ENCODE measurements around the gene ELOVL4. TPM values are rescaled to one million over a fixed set of nuclear protein-coding genes. Genes with fewer than 3 reads are reported as not detected.

ELOVL4 gene
- polyA plus RNA-seq: under 1 TPM in 2 of 3 donors, not detected in 1; 0.25 to 0.27 TPM

DNA sequence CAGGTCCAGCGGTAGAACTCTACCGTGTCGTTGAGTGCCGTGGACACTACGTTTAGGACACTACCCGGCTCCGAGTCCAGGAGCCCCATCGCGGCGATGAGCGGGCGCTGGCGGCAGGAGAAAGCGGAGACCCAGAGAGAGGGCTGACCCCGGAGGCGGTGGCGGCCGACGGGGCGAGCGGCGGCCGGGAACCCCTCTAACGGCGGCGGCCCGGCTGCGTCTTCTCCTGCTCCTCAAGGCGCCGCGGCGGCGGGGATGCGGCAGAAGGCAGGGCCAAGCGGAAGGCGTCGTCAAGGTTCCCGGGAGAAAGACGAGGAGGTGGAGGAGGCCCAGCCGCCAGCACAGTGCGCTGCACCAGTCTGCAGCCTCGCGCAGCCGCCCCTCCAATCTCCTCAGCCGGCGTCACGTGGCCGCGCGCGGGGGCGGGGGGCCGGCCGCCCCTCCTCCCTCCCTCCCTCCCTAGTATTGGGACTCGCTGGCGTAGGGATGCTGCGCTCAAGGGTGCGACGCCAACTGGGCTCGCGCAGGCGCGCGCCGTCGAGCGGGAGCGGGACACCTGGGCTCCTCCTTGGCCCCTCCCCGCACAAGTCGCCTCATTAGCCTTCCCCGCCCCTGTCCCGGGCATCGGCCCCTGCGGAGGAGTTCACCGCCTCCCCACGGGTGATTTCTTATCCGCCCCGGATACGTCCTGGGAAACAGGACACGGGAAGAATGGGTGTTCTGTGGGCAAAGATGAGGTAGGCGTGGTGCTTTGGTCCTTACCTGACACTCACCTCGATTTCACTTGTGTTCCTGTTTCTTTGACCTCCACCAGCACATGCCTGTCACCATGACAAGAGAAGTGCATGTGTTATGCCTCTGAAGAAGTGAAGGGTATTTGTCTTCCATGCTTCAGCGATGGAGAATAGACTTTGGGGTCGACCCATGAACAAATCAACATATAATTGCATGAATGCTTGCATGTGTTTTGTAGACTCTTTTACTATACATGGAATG is at the start of gene ELOVL4:
Gene ELOVL4, minus strand, starts transcription at position 363 of the 996 bp plus-strand sequence. Its CDS starts 274 bp downstream, at position 89.
- 2% methylated on average over 64 to 84 of the region's 84 CpGs for WGBS, 3 donors
- H3K27ac ChIP-seq (ENCODE audit: low read depth, low read length): no peak within 1 kb of the TSS

- H3K27ac ChIP-seq (ENCODE audit: low read depth, low read length): no peak overlapping the region
These were observed 46.6 kb upstream of the ELOVL4 start for GRCh38 chr6:79993911-79994309.

DNA sequence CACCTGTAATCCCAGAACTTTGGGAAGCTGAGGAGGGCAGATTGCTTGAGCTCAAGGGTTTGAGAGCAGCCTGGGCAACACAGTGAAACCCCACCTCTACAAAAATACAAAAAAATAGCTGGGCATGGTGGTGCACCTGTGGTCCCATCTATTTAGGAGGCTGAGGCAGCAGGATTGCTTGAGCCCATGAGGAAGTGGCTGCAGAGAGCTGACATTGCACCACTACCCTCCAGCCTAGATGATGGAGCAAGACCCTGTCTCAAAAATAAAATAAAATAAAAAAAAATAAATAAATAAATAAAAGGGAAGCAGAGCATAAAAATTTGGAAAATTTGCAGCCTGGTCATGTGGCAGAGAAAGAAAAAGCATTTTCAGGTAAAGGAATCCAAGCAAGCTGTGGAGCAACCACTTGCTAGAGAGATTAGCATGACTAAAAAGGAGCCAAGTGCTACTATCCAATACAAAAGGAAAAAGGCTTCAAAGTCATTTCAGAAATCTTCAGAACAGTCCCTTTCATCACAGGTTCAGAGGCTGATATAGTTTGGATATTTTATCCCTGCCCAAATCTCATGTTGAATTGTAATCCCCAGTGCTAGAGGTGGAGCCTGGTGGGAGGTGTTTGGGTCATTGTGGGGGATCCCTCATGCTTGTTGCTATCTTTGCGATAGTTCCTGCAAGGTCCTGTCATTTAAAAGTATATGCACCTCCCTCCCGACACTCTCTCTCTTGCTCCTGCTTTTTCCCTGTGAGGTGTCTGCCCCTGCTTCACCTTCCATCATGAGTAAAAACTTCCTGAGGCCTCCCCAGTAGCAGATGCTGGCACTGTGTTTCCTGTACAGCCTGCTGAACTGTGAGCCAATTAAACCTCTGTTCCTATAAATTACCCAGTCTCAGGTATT is 45.9 kb upstream of the ELOVL4 start:
- WGBS, 3 donors: 51 to 63% (median 58%) methylated on average over 2 of the region's 2 CpGs

DNA sequence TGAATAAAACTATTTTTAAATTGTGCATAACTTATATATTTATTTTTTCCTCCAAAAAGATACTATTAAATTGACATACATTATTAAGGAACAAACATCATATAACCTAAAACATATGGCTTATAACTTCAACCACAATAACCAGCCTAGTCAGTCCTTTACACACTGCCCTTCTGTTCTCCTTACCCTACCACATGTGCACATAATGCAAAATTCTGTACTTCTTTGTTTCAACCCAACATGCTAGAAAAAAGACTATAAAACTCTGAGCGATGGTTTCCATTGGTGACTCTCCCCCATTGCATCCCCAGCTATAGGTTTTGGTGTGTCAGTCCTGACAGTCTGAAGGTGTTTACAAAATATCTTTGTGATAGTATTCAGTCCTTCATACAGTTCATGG is 42.3 kb upstream of the ELOVL4 start:
- WGBS, 3 donors: 90 to 97% (median 93%) methylated on average over 1 of the region's 1 CpG
- H3K27ac ChIP-seq (ENCODE audit: low read depth, low read length): no peak overlapping the region

More for the DNA sequence above, 45.9 kb upstream of the ELOVL4 start:
- no peak overlapping the region for H3K27ac ChIP-seq (ENCODE audit: low read depth, low read length)

DNA sequence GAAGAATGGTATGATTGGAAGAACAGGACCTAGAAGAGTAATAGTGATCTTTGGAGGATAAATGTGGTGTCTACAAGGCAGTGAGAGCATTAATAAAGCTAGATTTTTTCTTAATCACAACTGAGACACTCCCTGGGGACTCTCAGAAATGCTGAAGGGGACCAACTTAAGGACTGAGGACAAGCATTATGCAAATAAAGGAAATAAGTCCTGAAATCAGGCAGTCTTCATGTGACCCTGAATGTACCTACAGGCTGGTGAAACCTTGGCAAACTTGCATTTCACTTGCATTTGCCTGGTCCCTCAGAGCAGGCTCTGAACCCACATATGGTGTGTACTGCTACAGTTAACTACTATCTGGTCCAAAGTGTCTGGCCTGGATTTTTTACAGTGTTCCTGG is 37.8 kb upstream of the ELOVL4 start:
- no peak overlapping the region for H3K27ac ChIP-seq (ENCODE audit: low read depth, low read length)

GRCh38 chr6:79984261-79984660 is 36.9 kb upstream of the ELOVL4 start:
- no peak overlapping the region for H3K27ac ChIP-seq (ENCODE audit: low read depth, low read length)
- 58 to 66% (median 63%) methylated on average over 2 of the region's 2 CpGs for WGBS, 3 donors

- H3K27ac ChIP-seq (ENCODE audit: low read depth, low read length): no peak overlapping the region
- 91 to 94% (median 93%) methylated on average over 4 of the region's 4 CpGs for WGBS, 3 donors
These were observed 34.3 kb upstream of the ELOVL4 start for GRCh38 chr6:79981652-79982051.

DNA sequence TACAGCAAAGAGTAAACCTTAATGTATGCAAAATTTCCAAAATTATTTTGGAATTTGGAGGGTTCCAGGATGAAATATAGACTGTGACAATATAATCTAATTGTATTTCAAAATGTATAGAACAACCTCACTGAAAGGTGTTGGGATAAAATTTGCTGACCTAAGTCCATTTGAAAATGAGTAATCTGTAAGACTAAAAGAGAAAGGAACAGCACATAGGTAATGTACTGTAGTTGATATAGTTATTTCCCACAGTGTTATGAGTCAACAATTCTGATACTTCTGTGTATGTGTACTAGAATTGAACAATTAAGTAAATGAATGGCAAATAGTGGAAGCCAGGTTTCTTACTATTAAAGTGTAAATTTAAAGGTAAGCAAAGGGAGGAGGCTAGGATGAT is 23.8 kb upstream of the ELOVL4 start:
- H3K27ac ChIP-seq (ENCODE audit: low read depth, low read length): no peak overlapping the region

GRCh38 chr6:79969784-79970183 is 22.4 kb upstream of the ELOVL4 start:
- no peak overlapping the region for H3K27ac ChIP-seq (ENCODE audit: low read depth, low read length)
- WGBS, 3 donors: 80 to 87% (median 87%) methylated on average over 5 of the region's 5 CpGs

GRCh38 chr6:79967178-79967577 is 19.8 kb upstream of the ELOVL4 start:
- no peak overlapping the region for H3K27ac ChIP-seq (ENCODE audit: low read depth, low read length)

DNA sequence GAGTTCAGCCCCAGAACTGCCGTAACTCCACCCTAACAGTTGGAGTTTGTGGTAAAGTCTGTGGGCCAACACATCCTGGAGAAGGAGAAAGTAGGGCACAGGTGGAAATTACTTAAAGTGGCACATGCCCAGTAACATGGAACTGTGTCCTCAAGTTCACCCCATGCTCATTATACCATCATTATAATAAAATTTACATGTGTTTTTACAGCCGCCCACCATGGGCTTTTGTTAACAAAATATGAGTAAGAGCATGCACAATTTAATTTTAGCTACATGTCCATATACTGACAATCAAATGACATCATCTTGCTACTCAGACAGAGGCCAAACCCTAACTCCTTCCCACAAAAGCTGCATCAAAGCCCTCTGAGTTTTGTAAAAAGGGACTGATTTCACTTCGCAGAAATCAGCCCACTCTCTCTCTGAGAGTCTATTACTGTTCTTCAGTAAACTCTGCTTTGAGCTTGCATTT is 17.3 kb upstream of the ELOVL4 start:
- no peak overlapping the region for H3K27ac ChIP-seq (ENCODE audit: low read depth, low read length)
- WGBS, 3 donors: 80 to 83% (median 83%) methylated on average over 3 of the region's 3 CpGs

DNA sequence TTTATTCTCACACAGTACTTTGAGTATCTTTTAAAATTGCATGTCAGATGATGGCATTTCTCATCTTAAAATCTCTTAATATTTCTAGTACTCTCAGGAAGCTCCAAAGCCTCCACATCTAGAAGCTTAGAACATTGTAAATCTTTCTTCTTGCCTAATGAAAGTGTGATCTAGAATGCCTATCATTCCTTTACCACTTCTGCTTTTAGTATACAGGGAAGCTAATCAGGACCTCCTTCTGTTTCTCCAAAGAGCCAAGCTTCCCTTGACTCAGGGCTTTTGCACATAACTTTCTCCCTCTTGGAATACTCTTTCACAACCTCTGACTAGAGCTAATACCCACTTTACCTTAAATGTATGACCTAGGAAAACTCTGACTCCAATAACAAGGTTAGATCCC is 7.5 kb upstream of the ELOVL4 start:
- H3K27ac ChIP-seq (ENCODE audit: low read depth, low read length): no peak overlapping the region

DNA sequence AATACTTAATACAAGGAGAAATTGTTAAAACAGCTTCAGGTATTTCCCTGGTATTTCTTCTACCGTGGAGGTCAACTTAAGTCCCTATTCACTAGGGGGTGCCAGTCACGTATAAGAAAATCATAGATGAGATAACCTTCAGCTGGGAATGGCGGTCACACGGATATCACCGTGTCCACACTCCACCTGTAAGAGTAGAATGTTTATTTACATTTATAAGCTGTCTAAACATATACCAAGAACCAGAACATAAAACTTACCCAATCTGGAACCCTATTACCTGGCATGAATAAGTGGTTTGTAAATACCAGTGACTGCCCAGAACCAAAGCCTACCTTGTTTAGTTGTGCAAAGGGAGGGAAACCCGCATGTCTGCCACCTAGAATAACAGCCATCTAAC is 1.9 kb upstream of the ELOVL4 start:
- no peak overlapping the region for H3K27ac ChIP-seq (ENCODE audit: low read depth, low read length)
- WGBS, 3 donors: 14 to 20% (median 15%) methylated on average over 6 of the region's 6 CpGs

- H3K27ac ChIP-seq (ENCODE audit: low read depth, low read length): no peak overlapping the region
- 2 to 3% (median 2%) methylated on average over 38 of the region's 38 CpGs for WGBS, 3 donors
These were observed 822 bp downstream of the ELOVL4 start for GRCh38 chr6:79946272-79947190.

GRCh38 chr6:79943133-79943532 is 4.2 kb downstream of the ELOVL4 start:
- no peak overlapping the region for H3K27ac ChIP-seq (ENCODE audit: low read depth, low read length)
- 96 to 100% (median 97%) methylated on average over 1 of the region's 1 CpG for WGBS, 3 donors

GRCh38 chr6:79941489-79942151 is 5.7 kb downstream of the ELOVL4 start:
- 76 to 82% (median 77%) methylated on average over 5 of the region's 5 CpGs for WGBS, 3 donors
- H3K27ac ChIP-seq (ENCODE audit: low read depth, low read length): no peak overlapping the region

GRCh38 chr6:79928478-79928998 is 18.8 kb downstream of the ELOVL4 start:
- H3K27ac ChIP-seq (ENCODE audit: low read depth, low read length): no peak overlapping the region
- 61 to 70% (median 68%) methylated on average over 1 of the region's 1 CpG for WGBS, 3 donors

DNA sequence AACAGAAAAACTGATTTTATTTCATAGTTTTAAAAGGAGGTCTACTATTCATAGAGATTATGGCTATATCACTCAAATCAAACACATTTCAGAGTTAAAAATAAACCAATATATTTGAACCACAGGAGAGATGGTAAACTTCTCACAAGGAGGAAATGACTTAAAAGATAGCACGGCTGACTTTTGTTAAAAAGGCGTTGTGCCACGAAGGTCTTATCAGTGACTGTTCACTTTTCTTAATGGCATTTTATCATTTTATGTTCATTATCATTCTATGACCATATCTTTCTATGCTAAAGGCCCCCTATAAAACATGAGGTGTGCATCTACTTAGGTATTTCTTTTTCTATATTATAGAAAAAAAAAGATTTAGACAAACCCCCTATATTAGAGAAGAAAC is 19.6 kb downstream of the ELOVL4 start:
- H3K27ac ChIP-seq (ENCODE audit: low read depth, low read length): no peak overlapping the region
- 21 to 65% (median 40%) methylated on average over 3 of the region's 3 CpGs for WGBS, 3 donors
